HEK293 (cell line): Measurements from ENCODE around the gene ZFTA.

ENCODE experiments used
- GLI4 ChIP-seq: fragments of 450-650 bp; formaldehyde crosslinking; IDR thresholded peaks from 2 replicates; pipeline ENCODE4 v1.5.1; 2016; ENCODE audit warnings: missing biosample characterization, missing genetic modification characterization
- TCF7L2 ChIP-seq: IDR thresholded peaks from 2 replicates; pipeline ENCODE4 v1.6.1; 2011; ENCODE audit warnings: low read depth, mild to moderate bottlenecking, inconsistent platforms, low read length, moderate library complexity, borderline replicate concordance
- ZBTB7A ChIP-seq: fragments of 450-650 bp; formaldehyde crosslinking; IDR thresholded peaks from 2 replicates; pipeline ENCODE4 v1.5.1; 2016; ENCODE audit warnings: low read depth, missing biosample characterization, missing genetic modification characterization
- ZNF19 ChIP-seq: fragments of 450-650 bp; formaldehyde crosslinking; IDR thresholded peaks from 2 replicates; pipeline ENCODE4; 2016; ENCODE audit warnings: missing biosample characterization, missing genetic modification characterization, low read depth
- ZNF391 ChIP-seq: fragments of 450-650 bp; formaldehyde crosslinking; IDR thresholded peaks from 2 replicates; pipeline ENCODE4 v1.5.1; 2016; ENCODE audit warnings: low read depth, missing biosample characterization, missing genetic modification characterization, borderline replicate concordance
- ZNF423 ChIP-seq: fragments of 450-650 bp; formaldehyde crosslinking; IDR thresholded peaks from 2 replicates; pipeline ENCODE4 v1.5.1; 2016; ENCODE audit warnings: missing biosample characterization, missing genetic modification characterization
- ZNF629 ChIP-seq: fragments of 450-650 bp; formaldehyde crosslinking; IDR thresholded peaks from 2 replicates; pipeline ENCODE4 v1.5.1; 2017; ENCODE audit warnings: missing biosample characterization, missing genetic modification characterization
- ZNF701 ChIP-seq: fragments of 450-650 bp; formaldehyde crosslinking; IDR thresholded peaks from 2 replicates; pipeline ENCODE4 v1.5.1; 2016; ENCODE audit warnings: missing biosample characterization, missing genetic modification characterization
- TF ChIP-seq, protein P1 (sequence below): fragments of 450-650 bp; formaldehyde crosslinking; IDR thresholded peaks from 2 replicates; pipeline ENCODE4 v1.5.1; 2016; ENCODE audit warnings: missing biosample characterization, missing genetic modification characterization
- TF ChIP-seq, protein P2 (sequence below): fragments of 450-650 bp; formaldehyde crosslinking; IDR thresholded peaks from 2 replicates; pipeline ENCODE4 v1.5.1; 2016; ENCODE audit warnings: missing biosample characterization, missing genetic modification characterization, low read depth

DNA sequence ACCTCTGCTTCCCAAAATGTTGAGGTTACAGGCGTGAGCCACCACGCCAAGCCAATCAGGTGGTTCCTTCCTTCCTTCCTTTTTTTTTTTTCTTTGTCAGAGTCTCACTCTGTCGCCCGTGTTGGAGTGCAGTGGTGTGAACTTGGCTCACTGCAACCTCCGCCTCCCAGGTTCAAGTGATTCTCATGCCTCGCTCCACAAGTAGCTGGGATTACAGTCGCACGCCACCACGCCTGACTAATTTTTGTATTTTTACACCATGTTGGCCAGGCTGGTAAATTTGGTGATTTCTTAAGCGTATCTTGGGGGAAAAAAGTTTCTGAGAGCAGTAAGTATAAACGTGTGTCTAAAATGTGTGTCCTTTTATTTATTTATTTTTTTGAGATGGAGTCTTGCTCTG, 26.5 kb upstream of the ZFTA start:
- no peak for TF ChIP-seq ZNF423 (tag by site-specific recombination)
- no peak for TF ChIP-seq GLI4
- TF ChIP-seq, protein P1, sequence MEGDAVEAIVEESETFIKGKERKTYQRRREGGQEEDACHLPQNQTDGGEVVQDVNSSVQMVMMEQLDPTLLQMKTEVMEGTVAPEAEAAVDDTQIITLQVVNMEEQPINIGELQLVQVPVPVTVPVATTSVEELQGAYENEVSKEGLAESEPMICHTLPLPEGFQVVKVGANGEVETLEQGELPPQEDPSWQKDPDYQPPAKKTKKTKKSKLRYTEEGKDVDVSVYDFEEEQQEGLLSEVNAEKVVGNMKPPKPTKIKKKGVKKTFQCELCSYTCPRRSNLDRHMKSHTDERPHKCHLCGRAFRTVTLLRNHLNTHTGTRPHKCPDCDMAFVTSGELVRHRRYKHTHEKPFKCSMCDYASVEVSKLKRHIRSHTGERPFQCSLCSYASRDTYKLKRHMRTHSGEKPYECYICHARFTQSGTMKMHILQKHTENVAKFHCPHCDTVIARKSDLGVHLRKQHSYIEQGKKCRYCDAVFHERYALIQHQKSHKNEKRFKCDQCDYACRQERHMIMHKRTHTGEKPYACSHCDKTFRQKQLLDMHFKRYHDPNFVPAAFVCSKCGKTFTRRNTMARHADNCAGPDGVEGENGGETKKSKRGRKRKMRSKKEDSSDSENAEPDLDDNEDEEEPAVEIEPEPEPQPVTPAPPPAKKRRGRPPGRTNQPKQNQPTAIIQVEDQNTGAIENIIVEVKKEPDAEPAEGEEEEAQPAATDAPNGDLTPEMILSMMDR (tag by site-specific recombination) = no peak
- TF ChIP-seq ZNF391 (tag by site-specific recombination) = no peak
- TF ChIP-seq, protein P2, sequence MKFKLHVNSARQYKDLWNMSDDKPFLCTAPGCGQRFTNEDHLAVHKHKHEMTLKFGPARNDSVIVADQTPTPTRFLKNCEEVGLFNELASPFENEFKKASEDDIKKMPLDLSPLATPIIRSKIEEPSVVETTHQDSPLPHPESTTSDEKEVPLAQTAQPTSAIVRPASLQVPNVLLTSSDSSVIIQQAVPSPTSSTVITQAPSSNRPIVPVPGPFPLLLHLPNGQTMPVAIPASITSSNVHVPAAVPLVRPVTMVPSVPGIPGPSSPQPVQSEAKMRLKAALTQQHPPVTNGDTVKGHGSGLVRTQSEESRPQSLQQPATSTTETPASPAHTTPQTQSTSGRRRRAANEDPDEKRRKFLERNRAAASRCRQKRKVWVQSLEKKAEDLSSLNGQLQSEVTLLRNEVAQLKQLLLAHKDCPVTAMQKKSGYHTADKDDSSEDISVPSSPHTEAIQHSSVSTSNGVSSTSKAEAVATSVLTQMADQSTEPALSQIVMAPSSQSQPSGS (tag by site-specific recombination) = no peak
- no peak for TF ChIP-seq ZBTB7A (tag by site-specific recombination)
- no peak for TF ChIP-seq ZNF19 (tag by site-specific recombination)
- TF ChIP-seq TCF7L2 = no peak
- no peak for TF ChIP-seq ZNF701
- no peak for TF ChIP-seq ZNF629
